ENCODE results near the gene GBF1.

- TF ChIP-seq GATA2 (IDR thresholded peaks at IDR 0.05; ENCODE audit: low read depth, low read length) = no peak
- no peak for TF ChIP-seq GATA3 (IDR thresholded peaks at IDR 0.05; ENCODE audit: low read depth, low read length)
Measured at GRCh38 chr10:102222797-102223196, 22.5 kb upstream of the GBF1 start.

Data from SH-SY5Y (cell line).